Measurements from ENCODE around the gene CSF3. TPM values are rescaled to one million over a fixed set of nuclear protein-coding genes. Genes with fewer than 3 reads are reported as not detected.

CSF3 gene
- total and polyA plus RNA-seq, 2 of the 13 experiments (the other 11 are each of a cell fraction or from before 2014, with no cell fraction given): 0.09 TPM; not detected in 1

GRCh38 chr17:40063187-40063771 lies 48.0 kb downstream of the CSF3 start (continued):
- no peak for TF ChIP-seq ZNF567 (CRISPR knock-in tag; IDR thresholded peaks at IDR 0.05; ENCODE audit: borderline replicate concordance)
- TF ChIP-seq MAZ (IDR thresholded peaks at IDR 0.05; ENCODE audit: borderline replicate concordance, low read depth, low read length): no peak
- TF ChIP-seq MAZ (CRISPR knock-in tag; IDR thresholded peaks at IDR 0.05; ENCODE audit: low read depth): peak; percentile 88
- TF ChIP-seq ZNF264 (CRISPR knock-in tag; IDR thresholded peaks at IDR 0.05): no peak
- TF ChIP-seq ZNF772 (CRISPR knock-in tag; IDR thresholded peaks at IDR 0.05): no peak
- no peak for TF ChIP-seq ZNF18 (CRISPR knock-in tag; IDR thresholded peaks at IDR 0.05; ENCODE audit: insufficient replicate concordance)
- 0 out of 2 replicates have a peak, but pooled peaks have one; percentile 52 for TF ChIP-seq RXRA (CRISPR knock-in tag; IDR thresholded peaks at IDR 0.05)
- TF ChIP-seq ZNF235 (CRISPR knock-in tag; IDR thresholded peaks at IDR 0.05; ENCODE audit: borderline replicate concordance): 0 out of 2 replicates have a peak, but pooled peaks have one; percentile 43
- TF ChIP-seq ZNF225 (CRISPR knock-in tag; IDR thresholded peaks at IDR 0.05): 0 out of 2 replicates have a peak, but pooled peaks have one; percentile 31
- TF ChIP-seq ZNF549 (CRISPR knock-in tag; IDR thresholded peaks at IDR 0.05): no peak
- TF ChIP-seq ZSCAN9 (CRISPR knock-in tag; IDR thresholded peaks at IDR 0.05; ENCODE audit: borderline replicate concordance): no peak
- TF ChIP-seq CREBL2 (CRISPR knock-in tag; IDR thresholded peaks at IDR 0.05; ENCODE audit: borderline replicate concordance): 0 out of 2 replicates have a peak, but pooled peaks have one; percentile 25
- TF ChIP-seq DNMT1 (CRISPR knock-in tag; IDR thresholded peaks at IDR 0.05): no peak
- no peak for TF ChIP-seq ZFYVE20 (CRISPR knock-in tag; IDR thresholded peaks at IDR 0.05; ENCODE audit: borderline replicate concordance, low read depth)
- peak; percentile 83 for TF ChIP-seq U2AF1 (optimal IDR thresholded peaks at IDR 0.05; ENCODE audit: low read depth, low read length)
- no peak for TF ChIP-seq CHD4 (IDR thresholded peaks at IDR 0.05; ENCODE audit: borderline replicate concordance, low read length)
- 0 out of 2 replicates have a peak, but pooled peaks have one; percentile 26 for TF ChIP-seq BORCS8-MEF2B (CRISPR knock-in tag; IDR thresholded peaks at IDR 0.05)
- TF ChIP-seq BCLAF1 (IDR thresholded peaks at IDR 0.05): no peak
- TF ChIP-seq ZKSCAN1 (IDR thresholded peaks at IDR 0.05; ENCODE audit: low read length): no peak
- no peak for TF ChIP-seq PTBP1 (IDR thresholded peaks at IDR 0.05; ENCODE audit: low read depth, low read length, poor library complexity, severe bottlenecking)
- no peak for TF ChIP-seq JUNB (CRISPR knock-in tag; IDR thresholded peaks at IDR 0.05; ENCODE audit: borderline replicate concordance)
- peak; percentile 79 for TF ChIP-seq MED8 (CRISPR knock-in tag; IDR thresholded peaks at IDR 0.05; ENCODE audit: insufficient replicate concordance)
- TF ChIP-seq HNRNPUL1 (IDR thresholded peaks at IDR 0.05; ENCODE audit: low read depth, low read length): no peak
- no peak for TF ChIP-seq MYPOP (CRISPR knock-in tag; IDR thresholded peaks at IDR 0.05)
- TF ChIP-seq NFE2L2 (IDR thresholded peaks at IDR 0.05; ENCODE audit: low read length): no peak
- TF ChIP-seq ESRRA (CRISPR knock-in tag; IDR thresholded peaks at IDR 0.05; ENCODE audit: low read depth): peak; percentile 69; the same call in 1 of the 2 replicates

Data from HepG2 (cell line).